ENCODE data around the gene FGFR2. TPM values are rescaled to one million over a fixed set of nuclear protein-coding genes. Genes with fewer than 3 reads are reported as not detected.
A peak's percentile ranks its signal among the peaks of the same experiment; 100 is the strongest.

Gene FGFR2
- total RNA-seq = 0.70 TPM
- long read RNA-seq, full-length matches to known transcripts = 1 of 1 reads
- long read RNA-seq, partial matches to known transcripts = 0 of 1 reads
- long read RNA-seq, other reads (novel, unspliced or antisense) = 0 of 1 reads

GRCh38 chr10:121598263-121599249 lies at the start of gene FGFR2:
TSS of gene FGFR2 (minus strand) at chr10:121598444. CDS start at chr10:121593817, 4,627 bp downstream.
- intact Hi-C loops (cut with DNase I) = no loop called here
- peak; percentile 86 for DNase-seq (ENCODE audit: missing footprints)
- peak; percentile 98 for ATAC-seq

DNA sequence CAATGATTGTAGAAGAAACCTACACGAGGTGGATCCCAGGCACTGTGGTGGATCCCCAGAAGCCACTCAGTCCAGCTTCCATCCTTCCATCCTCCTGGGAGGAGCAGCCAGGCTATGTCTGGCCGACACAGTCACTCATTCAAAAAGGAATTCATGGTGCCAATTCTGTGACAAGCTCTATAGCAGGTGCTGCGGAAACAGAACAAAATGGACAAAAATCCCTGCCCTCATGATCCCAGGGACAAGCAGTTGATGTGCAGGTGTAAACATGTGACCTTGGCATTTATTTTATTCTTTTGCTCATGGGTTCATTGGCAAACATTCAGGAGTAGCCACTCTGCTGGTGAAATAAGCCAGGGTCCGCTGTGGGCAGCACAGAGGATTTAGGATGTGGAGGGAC lies 49.2 kb upstream of the FGFR2 start:
- intact Hi-C loops (cut with DNase I) = no loop called here
- no peak for ATAC-seq
- no peak for DNase-seq (ENCODE audit: missing footprints)

DNA sequence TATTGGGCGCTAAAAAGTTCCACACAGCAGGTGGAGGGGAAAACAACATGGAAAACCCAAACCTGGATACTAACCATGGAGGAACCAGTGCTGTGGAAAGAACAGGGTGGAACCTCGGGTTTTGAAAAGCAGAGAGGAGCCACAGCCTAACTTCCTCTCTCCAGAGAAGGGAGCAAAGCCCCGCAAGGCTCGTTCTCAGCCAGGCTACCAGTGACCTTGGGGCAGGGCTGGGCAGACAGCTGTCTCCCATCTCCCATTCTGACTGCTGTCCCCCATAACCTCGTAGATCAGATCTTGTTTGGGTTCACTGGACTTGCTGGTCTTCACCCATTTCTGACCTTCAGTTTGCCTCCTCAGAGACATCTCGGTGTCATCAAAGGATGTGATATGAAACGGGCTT lies 47.5 kb upstream of the FGFR2 start:
- DNase-seq (ENCODE audit: missing footprints) (no peak), ATAC-seq (no peak)
- intact Hi-C loops (cut with DNase I) = no loop called here

DNA sequence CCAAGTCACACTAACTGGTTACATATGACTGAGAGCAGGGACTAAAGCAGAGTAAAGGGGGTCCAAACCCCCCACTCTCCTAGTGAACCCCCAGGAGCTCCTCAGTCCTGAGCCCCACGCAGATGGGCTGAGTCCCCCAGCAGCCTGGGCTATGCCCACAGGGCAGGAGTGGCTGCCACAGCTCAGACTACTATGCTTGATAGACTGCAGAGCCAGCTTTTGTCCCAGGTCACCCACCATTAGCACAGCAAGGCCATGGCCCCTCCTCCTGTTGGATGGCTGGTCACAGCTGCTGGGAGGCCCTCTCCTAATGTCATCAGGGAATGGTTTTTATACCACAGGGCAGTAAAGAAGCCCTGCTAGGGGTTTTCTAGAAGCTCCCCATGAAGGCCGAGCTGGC lies 46.3 kb upstream of the FGFR2 start:
- intact Hi-C loops (cut with DNase I) = no loop called here
- ATAC-seq (no peak), DNase-seq (ENCODE audit: missing footprints) (no peak)

GRCh38 chr10:121640266-121640665 lies 42.0 kb upstream of the FGFR2 start:
- DNase-seq (ENCODE audit: missing footprints) (no peak), ATAC-seq (no peak)
- intact Hi-C loops (cut with DNase I) = no loop called here

GRCh38 chr10:121639416-121639815 lies 41.2 kb upstream of the FGFR2 start:
- intact Hi-C loops (cut with DNase I) = no loop called here
- ATAC-seq = no peak
- no peak for DNase-seq (ENCODE audit: missing footprints)

DNA sequence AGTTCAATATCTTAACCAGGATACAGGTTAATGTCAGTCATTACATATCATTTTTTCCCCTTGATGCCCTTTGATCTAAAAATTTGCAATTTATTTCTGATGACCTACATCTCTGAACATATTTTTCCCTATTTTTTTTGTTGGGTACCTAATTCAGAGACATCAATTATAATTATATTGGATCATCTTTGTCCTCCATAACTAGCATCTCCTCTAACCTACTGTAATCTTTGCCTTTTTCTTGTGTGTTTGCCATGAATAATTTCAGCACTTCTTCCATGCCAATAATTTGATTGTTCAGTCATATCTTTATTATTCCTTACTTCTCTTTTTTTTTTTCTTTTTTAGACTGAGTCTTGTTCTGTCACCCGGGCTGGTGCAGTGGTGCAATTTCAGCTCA lies 39.2 kb upstream of the FGFR2 start:
- intact Hi-C loops (cut with DNase I) = no loop called here
- DNase-seq (ENCODE audit: missing footprints) (no peak), ATAC-seq (no peak)

GRCh38 chr10:121633056-121633455 lies 34.8 kb upstream of the FGFR2 start:
- ATAC-seq (no peak), DNase-seq (ENCODE audit: missing footprints) (no peak)
- intact Hi-C loops (cut with DNase I) = no loop called here

DNA sequence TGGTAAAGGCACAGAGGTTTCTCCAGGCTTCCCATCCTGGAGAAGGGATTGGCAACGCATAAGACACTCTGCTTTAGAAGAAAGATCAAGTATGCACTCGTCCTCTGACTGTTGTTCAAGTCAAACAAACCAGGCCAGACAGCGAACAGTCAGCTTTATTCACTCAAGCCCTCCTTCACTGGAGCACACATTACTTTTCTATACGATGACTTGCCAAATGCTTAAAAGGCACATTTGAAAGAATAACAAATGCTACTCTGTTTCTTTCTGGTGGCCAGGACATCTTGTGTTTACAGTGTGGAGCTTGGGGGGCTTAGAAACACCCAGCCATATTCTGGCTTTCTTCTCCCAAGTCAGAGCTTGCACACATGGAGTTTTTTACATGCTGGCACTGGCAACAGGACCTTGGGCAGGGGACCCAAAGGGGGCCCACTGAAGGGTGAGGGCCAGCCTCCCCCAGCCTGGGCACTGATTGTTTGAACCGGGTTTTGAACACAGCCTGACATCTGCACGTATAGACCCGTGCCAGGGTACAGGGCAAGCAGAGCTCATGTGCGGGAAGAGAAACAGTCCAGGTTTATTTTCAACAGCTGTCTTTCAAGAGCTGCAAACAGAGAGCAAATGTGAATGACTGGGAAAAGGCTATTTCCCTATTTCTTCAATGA lies 33.3 kb upstream of the FGFR2 start:
- intact Hi-C loops (cut with DNase I) = no loop called here
- ATAC-seq (no peak), DNase-seq (ENCODE audit: missing footprints) (no peak)

DNA sequence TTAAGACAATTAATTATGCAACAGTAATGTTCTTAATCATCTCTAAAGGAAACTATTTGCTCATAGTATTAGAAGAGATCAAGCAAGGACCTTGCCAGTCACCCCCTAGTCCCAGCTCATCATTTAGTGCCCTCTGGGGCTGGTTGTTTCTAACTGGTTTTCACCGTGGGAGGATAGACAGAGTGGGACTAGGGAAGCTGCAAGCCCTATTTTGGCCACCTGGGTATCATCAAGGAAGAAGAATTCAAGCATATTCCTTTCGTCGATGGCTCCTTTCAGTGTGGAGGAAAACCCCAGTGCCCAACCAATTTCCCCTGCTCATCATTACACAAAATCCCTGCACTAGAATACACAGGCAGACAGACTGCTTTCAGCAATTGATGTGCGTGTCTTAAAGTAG lies 30.6 kb upstream of the FGFR2 start:
- DNase-seq (ENCODE audit: missing footprints) (no peak), ATAC-seq (no peak)
- intact Hi-C loops (cut with DNase I) = no loop called here

DNA sequence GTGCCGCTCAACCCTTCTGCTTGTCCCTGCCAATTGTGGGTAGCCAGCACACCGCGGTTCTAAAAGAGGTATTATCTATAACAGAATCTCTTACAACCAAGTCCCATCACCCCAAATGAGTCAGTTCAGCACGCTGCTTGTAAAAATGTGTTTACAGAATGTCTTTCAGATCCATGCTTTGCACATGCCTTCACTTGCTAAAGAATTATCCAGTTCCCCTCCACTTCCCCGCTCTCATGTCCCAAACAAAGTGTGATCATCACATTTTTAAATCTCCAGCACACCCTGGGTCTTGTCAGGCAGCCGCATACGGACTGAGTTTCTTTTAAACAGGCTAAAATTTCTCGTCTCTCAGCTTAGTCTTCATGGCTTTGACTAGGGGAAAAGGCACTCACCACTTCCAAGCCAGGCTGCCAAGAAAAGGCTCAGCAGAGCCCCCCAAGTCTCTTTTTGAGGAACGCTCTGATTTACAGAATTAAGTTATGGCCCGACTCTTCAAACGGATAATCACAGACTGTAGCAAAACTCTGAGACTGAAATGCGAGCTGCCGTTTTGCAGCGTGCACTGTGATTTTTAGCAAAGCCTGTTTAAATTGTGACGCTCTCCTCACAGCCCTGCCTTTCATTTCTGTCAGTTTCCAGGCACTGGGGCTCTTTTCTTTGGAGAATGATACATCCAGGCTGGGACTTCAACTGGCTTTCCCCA lies 29.8 kb upstream of the FGFR2 start:
- DNase-seq (ENCODE audit: missing footprints) (no peak), ATAC-seq (no peak)
- intact Hi-C loops (cut with DNase I) = no loop called here

DNA sequence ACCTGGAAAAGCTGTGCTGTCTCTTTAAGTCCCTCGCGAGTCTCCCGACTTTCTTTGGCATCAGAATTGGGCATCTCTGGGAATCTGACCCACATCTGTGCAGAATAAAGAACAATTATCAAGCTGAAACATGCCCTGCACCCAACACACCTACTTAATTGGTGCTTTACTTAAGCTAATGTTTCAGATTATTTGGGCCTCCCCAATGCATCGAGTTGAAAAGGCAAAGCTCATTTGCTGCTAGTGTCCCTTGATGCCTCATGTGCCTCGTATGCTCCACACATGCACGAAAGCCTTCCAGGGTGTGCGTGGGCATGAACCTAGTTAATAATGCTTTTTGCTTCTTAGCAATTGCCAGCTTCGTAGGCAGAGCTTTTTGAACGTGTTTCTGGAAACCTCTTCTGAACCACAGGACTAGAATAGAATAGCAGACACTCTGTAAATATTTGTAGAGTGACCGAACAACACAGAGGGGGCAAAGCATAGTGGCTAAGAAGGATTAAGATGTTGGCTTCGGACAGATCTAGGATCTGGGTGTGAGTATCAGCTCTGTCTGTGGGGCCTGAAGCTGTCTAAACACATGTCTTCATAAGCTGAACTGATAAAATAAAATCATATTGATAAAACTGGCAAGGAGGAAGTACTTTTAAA lies 26.7 kb upstream of the FGFR2 start:
- no peak for DNase-seq (ENCODE audit: missing footprints)
- no peak for ATAC-seq
- intact Hi-C loops (cut with DNase I) = no loop called here

DNA sequence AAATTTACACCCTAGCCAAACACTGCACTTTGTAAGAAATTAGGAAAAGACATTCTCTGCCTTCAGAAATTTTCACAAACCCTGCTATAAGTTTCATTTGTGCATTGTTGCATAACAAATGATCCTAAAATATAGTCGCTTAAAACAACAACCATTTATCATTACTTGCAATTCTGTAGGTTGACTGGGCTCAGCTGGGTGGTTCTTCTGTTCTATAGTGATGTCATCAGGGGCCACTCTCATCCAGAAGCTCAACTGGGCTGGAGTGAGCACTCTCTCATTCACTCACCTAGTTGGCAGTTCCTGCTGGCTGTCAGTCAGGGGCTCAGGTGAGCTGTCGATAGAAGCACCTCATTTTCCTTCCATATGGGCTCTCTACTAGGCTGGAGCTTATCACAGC lies 20.7 kb upstream of the FGFR2 start:
- intact Hi-C loops (cut with DNase I) = no loop called here
- DNase-seq (ENCODE audit: missing footprints) (no peak), ATAC-seq (no peak)

GRCh38 chr10:121617176-121617575 lies 18.9 kb upstream of the FGFR2 start:
- no peak for ATAC-seq
- intact Hi-C loops (cut with DNase I) = no loop called here
- DNase-seq (ENCODE audit: missing footprints) = no peak

DNA sequence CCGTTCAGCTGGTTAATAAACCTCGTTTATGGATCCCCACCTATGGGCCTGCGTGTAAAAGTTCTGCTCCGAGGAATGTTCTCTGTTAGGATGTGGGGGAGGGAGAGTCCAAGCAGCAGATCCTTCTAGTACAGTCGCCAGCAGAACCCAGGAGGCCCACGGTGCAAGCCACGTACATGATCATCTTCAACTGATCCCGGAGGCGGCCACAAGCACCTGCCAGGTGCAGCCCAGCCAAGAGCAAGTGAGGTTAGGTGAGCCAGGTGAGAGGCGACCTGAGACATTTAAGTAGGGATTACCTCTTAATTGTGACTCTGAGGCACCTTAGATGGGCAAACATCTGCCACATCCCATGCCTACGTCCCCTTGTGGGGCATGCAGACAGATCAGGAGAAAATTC lies 18.0 kb upstream of the FGFR2 start:
- intact Hi-C loops (cut with DNase I) = no loop called here
- DNase-seq (ENCODE audit: missing footprints) (no peak), ATAC-seq (no peak)

GRCh38 chr10:121615836-121616235 lies 17.6 kb upstream of the FGFR2 start:
- DNase-seq (ENCODE audit: missing footprints) (no peak), ATAC-seq (no peak)
- intact Hi-C loops (cut with DNase I) = no loop called here

- DNase-seq (ENCODE audit: missing footprints) (no peak), ATAC-seq (peak; percentile 70)
- intact Hi-C loops (cut with DNase I) = no loop called here
These were observed 17.2 kb upstream of the FGFR2 start for GRCh38 chr10:121615435-121615793.

DNA sequence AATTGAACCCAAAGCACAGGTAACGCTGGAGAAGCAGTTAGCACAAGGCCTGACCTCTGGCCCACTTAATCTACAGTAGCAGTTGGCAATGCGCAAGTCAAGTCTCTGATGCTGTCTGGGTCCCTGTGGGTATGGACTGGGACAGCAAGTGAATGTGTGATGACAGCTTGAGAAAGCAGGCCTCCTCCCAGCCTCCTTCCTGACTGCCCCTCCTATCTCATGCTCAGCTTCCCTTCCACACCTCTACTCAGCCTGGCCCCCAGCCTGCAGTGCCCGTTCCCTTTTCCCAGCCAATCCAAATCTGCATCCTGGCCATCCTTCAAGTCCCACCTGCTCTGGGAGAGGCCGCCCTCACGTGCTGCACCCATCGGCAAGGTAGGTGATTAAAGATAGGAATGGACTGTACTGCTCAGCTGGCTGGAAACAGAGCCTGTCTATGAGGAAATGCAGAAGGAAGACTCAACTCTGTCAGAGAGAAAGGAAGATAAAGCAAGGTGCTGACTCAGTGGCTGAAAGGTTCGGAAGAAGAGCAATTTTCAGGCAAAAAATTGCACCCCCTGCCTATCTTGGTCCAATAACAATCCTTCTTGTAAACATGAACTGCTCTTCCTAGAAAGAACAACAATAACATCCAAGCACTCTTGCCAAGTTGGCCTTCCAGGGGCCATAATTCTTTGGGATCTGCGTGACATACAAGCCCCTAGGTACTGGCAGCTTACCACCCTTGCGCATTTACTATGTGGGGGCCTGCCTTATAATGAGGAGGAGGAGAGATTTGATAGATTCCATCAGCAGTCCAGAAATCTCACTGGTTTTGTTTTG lies 16.6 kb upstream of the FGFR2 start:
- ATAC-seq = no peak
- DNase-seq (ENCODE audit: missing footprints) = no peak
- intact Hi-C loops (cut with DNase I) = no loop called here
